Stimulated activated CD8-positive, alpha-beta memory T cell treated with anti-CD3 and anti-CD28 coated beads, Interleukin-4, amount 100 ng/mL, for 24 hours (primary cell): Measurements from ENCODE around the gene CA10.

Experiments
- DNase-seq: peaks from one replicate; pipeline ENCODE4 v3.0.0-alpha.2; 2020; ENCODE audit warnings: low read depth

The CA10 gene

DNA sequence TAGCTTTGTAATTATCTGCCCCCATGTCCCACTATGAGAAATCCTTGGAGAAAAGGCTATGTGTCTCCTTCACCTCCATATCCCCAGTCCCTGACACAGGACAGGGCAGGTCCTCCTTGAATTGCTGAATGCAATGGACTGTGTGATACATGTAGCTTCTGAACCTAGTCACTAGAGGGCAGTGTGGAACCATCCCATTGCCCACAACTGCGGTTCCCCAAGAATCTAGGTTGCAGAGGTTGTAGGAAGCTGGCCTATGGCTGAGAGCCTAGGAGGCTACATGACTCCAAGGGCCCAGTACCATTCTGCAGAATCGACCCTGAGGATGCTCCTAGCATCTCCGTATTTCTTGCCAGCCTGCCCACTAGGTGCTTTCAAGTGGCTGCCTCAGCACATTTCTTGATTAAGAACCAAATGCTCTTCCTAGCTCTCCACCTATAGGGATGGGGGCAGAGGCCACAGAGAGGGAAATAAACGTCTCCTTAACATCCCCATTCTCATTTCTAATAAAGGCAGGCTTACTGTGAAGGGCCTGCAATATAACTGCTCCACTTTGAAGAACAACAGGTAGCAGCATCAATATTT, 394.0 kb downstream of the CA10 start:
- no peak for DNase-seq

DNA sequence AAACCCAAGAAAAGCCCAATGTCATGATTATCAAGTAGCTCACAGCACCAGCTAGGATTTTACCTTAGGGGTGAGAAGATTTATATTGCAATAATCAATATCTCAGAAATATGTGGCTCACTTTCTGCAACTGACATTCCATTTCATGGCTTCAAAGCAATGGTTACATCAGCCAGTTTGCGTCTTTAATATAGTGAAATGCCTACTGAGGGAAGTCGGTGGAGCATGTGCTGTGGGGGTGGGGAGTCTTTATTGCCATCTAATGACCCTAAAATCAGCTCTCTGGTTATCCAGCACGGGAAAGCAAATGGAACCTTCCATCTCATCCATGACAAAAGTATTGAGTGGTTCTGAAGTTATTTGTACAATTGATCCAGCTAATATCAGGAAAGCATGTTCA, 395.5 kb downstream of the CA10 start:
- no peak for DNase-seq

DNA sequence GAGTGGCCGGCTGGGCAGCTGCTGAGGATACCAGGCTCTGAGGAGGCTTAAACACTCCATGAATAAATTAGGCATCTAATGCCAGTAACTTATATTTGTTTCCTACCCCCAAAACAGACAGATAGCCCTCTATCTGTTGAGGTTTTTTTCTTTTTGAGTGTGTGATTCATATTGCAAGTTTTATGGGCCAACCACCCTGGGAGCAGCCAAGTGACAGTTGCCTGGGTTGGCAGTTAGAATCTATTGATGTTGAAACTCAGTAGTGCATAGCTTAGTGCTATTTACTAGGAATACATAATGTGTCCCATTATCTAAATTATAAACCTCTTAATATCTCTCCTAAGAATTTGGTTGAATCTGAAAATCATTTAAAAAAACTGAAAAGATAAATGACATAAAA, 397.4 kb downstream of the CA10 start:
- DNase-seq: no peak

DNA sequence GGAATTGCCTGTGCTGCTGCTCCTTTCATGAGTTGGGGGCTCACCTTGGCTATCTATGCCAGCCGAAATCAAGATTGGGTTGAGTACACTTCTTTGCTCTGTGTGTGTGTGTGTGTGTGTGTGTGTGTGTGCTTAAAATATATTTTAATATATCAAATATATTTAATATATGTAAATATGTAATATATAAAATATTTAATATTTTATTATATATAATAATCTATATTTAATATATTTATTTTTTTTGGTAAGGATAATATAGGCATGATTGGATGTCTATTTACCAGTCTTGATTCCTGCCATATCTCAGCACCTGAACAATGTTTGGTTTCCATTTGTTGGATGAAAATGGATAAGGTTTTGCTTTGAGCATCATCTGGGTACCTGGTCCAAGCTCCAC, 399.3 kb downstream of the CA10 start:
- DNase-seq: no peak

DNA sequence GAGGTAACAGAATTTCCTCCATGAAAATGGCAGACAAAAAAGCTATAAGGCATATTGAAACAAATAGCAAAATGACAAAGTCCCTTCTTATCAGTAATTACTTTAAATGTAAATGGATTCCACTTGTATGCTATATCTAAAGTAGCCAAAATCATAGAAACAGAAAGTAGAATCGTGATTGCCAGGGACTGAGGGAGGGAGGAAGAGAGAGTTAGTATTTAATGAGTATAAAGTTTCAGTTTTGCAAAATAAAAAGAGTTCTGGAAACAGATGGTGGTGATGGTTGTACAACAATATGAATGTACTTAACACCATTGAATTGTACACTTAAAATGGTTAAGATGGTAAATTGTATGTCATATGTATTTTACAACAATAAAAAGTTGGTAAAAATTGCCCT, 407.4 kb downstream of the CA10 start:
- no peak for DNase-seq

DNA sequence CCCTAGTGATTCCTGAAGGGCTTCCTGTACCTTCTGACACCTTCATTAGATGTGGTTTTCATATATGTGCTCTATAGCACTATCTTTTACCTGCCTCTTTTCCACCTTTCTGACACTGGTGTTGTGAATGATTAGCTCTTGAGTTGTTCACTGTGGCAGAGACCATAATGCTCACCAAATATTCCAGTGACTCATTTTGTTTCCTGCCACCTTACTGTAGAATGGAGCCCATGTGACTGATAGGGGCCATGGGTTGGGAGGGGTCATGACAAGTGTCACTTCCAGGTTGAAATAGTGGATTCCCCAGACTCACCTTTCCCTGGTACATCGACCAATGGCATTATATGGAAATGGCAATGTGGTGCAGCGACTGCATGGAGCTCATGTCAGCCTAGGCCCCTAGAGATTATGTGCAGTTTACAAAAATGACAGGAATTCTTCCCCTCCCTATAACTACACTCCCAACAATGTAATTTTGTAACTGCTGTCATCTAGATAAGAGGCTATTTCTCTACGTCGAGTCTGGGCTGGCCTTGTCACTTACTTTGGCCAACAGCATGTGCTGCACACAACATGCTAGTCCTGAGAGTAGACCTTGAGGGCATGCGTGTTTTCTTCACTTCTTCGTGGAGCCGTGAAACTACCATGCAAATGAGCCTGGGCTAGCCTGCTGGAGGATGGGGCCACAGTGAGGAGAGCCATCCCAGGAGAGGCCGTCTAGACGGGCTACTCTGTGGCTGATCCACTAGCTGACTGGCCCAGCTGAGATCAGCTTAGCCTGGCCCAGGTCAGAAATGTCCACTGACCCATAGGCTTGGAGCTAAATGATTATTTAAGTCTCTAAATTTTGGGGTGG, 409.5 kb downstream of the CA10 start:
- DNase-seq: no peak

DNA sequence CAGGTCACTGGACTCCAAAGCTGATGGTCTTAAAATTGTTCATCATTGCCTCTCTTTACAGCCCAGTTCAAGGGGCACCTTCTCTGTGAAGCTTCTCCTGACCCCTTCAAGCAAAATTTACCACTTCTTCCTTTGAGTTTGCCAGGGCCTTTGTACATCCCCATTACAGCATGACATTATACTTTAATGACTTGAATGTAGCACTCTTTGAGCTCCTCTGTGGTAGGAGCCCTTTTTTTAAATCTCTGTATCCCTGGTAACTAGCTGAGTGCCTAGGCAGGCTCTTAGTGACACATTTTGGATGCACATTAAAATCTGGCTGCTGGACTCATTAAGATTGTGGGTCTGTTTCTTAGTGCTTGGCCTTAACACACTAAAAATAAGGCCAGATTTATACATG, 412.1 kb downstream of the CA10 start:
- no peak for DNase-seq

DNA sequence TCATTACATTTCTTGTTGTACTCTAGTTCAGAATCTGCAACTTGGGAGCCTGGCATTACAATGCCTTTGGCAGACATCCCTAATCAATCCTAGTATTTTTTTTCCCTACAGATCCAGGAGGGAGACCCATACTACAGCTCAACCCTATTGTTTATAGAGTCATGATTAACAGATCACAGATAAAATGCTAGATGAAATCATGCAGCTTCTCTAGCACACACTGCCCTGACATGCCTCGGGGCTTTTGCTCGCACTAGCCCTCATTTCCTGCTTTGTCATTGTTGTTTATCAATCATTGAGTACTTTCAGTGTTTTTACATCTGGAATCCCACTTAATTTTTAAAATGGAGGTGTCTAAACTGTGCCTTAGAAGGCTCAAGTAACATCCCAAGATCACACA, 412.5 kb downstream of the CA10 start:
- DNase-seq: no peak

- no peak for DNase-seq
Measured at GRCh38 chr17:51743477-51743876, 415.0 kb downstream of the CA10 start.

DNA sequence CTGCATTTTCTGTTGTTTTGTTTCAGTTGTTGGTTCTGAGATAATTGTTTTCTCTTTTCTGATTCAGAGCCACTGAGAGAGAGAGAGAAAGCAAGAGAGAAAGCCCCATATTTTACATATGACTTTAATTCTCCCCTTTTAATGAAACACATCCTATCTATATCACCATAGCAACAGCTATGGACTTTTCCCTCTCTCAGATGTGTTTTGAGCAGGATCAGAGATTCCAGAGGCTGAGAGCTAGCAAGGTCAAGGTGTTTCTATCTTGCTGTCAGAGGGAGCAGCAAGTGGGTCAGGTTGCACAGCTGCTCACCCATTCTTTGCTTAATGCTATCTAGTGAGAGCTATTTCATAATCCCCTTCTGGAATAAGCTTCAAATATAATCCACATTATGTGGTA, 415.9 kb downstream of the CA10 start:
- DNase-seq: no peak

GRCh38 chr17:51741458-51741857, 417.1 kb downstream of the CA10 start:
- DNase-seq: no peak

GRCh38 chr17:51740531-51740930, 418.0 kb downstream of the CA10 start:
- DNase-seq: no peak

DNA sequence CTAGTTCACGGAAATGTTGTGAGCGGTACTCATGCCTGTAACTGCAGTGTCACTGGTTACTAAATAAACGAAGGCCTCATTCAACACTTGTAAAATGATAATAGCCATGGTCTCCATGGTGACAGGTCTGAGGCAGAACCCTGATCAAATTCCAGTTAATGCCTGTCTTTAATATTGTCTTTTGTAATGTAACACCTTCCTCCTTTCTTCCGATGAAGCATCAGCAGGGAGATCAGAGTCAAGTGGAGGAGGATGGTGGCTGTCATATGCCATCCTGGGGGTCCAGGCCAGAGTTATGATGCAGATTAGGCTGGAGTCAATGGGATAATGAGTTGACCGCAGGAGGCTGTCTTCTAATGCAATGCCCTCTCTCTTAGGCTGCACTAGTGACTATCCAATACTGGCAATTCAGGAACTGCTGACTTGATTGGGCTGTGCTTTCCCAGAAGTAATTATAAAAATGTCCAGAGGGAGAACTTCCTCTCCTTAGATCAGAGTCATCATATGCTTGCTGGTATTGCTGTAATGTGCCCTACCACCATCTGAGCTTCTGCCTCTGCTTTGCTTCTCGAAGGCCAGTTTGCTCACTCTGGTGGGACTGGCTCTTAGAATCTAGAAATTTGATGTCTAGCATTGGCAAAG, 419.1 kb downstream of the CA10 start:
- no peak for DNase-seq

GRCh38 chr17:51736356-51736755, 422.2 kb downstream of the CA10 start:
- DNase-seq: no peak

DNA sequence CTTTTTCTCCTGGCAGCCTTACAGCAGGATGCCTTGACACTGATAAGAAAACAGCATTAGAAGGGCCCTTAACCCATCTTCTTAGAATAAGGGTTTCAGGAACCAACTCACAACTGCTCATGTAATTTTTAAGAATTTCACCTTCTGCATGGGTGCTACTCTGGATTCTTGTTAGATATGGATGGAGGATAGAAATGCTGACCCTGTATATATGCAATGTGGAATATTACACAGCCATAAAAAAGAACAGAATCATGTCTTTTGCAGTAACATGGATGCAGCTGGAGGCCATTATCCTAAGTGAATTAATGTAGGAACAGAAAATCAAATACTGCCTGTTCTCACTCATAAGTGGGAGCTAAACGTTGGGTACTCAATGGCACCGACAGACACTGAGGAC, 423.5 kb downstream of the CA10 start:
- DNase-seq: no peak

DNA sequence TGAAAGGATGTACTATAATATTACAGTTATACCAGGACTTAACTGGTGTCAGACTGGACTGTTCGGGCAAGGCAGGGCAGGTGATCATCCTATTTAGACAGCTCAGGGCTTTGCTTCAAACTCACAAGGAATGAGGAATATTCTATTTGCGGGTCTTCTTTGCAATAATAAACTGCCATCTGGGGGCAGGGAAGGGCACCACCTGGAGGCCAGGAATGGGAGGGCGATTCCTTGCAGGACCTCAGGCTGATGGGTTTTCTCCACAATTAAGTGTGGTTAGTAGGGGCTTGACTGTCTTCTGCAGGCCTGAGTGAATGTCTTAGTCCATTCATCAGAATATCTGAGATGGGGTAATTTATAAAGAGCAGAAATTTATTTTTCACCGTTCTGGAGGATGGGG, 424.1 kb downstream of the CA10 start:
- no peak for DNase-seq

DNA sequence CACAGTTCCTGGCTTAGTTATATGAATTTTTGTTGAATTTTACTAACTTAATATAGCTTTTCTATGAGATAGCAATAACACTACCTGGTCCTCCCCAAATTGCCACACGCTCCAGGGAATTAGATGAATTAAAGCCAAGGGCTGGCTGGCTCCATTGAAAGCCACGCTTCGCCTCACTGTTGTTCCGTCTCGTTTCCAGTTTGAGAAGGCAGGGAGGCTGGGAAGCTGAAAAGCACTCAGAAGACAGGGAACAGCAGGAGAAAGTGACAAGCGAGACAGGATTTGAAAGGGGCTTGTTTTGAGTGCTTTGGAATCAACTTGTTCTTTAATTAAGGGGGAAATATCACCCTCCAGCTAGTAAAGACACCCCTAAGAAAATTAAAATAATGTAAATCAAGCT, 425.3 kb downstream of the CA10 start:
- no peak for DNase-seq

DNA sequence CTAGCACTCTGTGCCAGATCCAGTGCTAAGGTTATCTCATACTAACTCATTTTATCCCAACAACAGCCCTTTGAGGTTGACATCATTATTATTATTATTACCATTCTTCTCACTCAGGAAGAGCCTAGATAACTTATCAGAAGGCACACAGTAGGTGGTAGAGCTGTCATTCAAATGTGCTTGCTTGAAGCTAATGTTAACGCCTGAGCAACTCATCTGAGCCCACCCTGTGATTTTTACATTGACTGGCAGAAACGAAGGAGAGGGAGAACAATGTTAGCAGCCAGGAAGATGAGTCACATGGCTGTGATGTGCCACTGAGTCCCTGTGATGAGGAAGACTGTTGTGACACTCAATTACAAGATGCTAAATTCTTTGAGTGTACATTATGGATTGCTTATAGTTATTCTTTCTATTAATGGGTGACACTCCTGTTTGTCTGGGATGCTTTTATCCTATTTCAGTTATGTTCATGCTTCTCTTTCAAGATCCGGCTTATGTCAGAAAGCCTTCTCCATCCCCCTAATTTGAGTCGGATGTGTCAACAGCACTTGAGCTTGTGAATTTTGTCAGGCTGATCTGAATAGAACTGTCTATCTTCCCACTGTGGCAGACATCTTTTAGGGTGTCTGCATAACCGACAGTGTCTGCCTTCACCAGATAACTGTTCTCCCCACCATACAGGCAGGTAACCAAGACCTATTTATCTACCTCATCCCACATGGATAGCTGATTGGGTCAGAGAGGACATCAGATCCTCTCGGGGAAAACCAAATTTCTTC, 426.4 kb downstream of the CA10 start:
- DNase-seq: no peak

DNA sequence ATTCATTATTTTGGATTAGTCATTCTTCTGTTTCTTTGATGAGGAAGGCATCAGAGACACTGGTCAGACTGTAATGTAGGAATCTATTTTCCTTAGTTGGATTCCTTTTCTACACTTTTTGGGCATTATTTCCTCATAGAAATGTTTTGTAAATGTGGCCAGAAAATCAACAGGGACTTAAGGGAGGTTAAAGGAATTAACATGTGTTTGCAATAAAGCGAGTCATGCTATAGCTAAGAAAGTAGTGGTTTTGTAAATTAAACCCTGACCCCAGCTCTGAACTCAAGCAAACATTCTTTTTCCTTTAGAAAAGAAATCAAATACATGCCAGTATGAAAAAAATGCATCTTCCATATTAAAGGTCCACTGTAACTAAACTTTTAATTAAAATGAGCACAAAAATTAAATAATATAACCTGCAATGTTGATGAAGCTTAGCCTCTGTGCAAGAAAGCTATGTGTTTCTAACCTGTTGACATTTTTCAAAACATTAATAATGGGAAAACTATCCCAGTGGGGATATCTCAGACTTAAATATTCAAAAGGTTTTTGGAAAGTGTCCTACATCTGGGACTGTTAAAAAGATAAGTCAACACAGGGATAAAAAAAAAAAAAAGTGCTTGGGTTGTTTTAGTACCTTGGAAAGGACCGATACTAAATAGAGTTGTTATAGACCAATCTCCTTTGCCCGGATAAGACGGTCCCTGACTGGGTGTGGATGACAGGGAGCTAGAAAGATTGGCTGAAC, 428.0 kb downstream of the CA10 start:
- no peak for DNase-seq

DNA sequence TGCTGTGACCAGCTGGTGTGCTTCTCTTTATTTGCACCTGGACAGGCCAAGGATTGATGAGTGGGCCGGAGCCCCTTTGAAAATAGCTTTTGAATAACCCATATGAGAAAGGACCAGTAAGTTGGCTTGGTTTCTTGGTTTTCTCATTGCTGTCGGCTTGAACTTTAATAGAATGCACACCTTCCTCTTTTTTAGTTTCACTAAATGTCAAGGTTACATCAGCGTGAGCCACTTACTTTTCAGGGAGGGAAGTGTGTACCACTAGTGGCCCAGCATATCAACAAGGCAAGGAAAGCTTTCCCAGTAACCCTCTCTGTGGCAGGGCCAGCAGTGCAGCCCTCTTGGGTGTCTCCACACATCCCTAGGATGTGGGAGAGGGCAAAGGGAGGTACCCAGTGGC, 433.3 kb downstream of the CA10 start:
- no peak for DNase-seq

GRCh38 chr17:51724043-51724580, 434.4 kb downstream of the CA10 start:
- DNase-seq: no peak

DNA sequence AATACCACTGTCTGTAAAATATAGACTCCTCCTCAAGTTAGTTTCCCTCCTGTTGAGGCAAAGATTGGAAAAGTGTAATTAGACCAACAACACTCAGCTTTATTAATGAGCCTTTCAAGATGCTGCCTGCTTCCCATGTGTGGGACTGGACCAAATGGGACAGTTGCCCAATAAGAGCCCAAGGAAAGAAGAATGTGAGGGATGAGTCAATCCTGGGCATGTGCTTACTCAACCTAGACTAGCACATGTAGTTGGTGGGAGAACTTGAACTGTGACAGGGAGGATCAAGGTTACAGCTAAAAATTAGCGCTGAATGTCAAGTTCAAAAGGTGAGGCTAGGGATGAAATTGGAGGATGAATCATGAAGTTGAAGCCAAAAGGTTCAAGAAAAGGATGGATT, 435.5 kb downstream of the CA10 start:
- DNase-seq: no peak
